CD14-positive monocyte (primary cell): Measurements from ENCODE around the gene CCDC90B. TPM values are rescaled to one million over a fixed set of nuclear protein-coding genes. Genes with fewer than 3 reads are reported as not detected.
A peak's percentile ranks its signal among the peaks of the same experiment; 100 is the strongest.

Experiments used
- DNase-seq, 3 donors: peaks; one replicate each; pipeline ENCODE4 v3.0.0-alpha.2; 2011 to 2022
- H2AFZ ChIP-seq: 2 replicates; pipeline ENCODE4 v1.6.0; 2012; ENCODE audit warnings: mild to moderate bottlenecking, low read depth, low read length, inconsistent platforms; ENCODE audit not compliant: insufficient read depth, poor library complexity, severe bottlenecking
- H3K27ac ChIP-seq, 2 donors: 1 replicate in 1 of 2; 2 replicates in 1 of 2; pipeline ENCODE4 v1.5.1; 2012 to 2013; ENCODE audit warnings: low read length in 2 of 2, control low read depth in 1 of 2, inconsistent platforms in 1 of 2, low read depth in 1 of 2, mild to moderate bottlenecking in 1 of 2
- H3K27me3 ChIP-seq, 2 donors: one replicate each; pipeline versions ENCODE4 v1.6.0 to v1.6.1; 2011 to 2013; ENCODE audit warnings: low read length in 2 of 2; ENCODE audit not compliant: control insufficient read depth in 2 of 2, insufficient read depth in 2 of 2
- H3K36me3 ChIP-seq, 2 donors: replicated peaks in 1 of 2; 1 replicate in 1 of 2; 2 replicates in 1 of 2; pipeline versions ENCODE4 v1.5.1 to v1.6.1; 2012 to 2013; ENCODE audit warnings: low read length in 2 of 2, control low read depth in 1 of 2, inconsistent platforms in 1 of 2, mild to moderate bottlenecking in 1 of 2; ENCODE audit not compliant: insufficient read depth in 2 of 2, control insufficient read depth in 1 of 2
- H3K4me1 ChIP-seq, 2 donors: 1 replicate in 1 of 2; 2 replicates in 1 of 2; pipeline versions ENCODE4 v1.5.1 to v1.6.1; 2012 to 2013; ENCODE audit warnings: low read length in 2 of 2, control low read depth in 1 of 2, inconsistent platforms in 1 of 2, mild to moderate bottlenecking in 1 of 2, moderate library complexity in 1 of 2; ENCODE audit not compliant: insufficient read depth in 2 of 2, control insufficient read depth in 1 of 2
- H3K4me2 ChIP-seq: replicated peaks from 2 replicates; pipeline ENCODE3; 2012; ENCODE audit warnings: low read length, moderate library complexity, mild to moderate bottlenecking; ENCODE audit not compliant: poor library complexity, severe bottlenecking; ENCODE audit errors: extremely low read depth
- H3K4me3 ChIP-seq, 3 experiments: fragments of 200-600 bp in 1 of 3; sonication (generic) in 1 of 3; replicated peaks in 1 of 3; 1 replicate in 2 of 3; 2 replicates in 1 of 3; pipeline ENCODE4 v1.5.1; 2011 to 2013; ENCODE audit warnings: low read length in 3 of 3, mild to moderate bottlenecking in 3 of 3, control low read depth in 2 of 3, low read depth in 2 of 3, inconsistent platforms in 1 of 3, moderate library complexity in 1 of 3
- H3K79me2 ChIP-seq: 2 replicates; pipeline ENCODE4 v1.6.0; 2012; ENCODE audit warnings: mild to moderate bottlenecking, control low read depth, inconsistent platforms, low read length, moderate library complexity; ENCODE audit not compliant: insufficient read depth
- H3K9ac ChIP-seq: 2 replicates; pipeline ENCODE4 v1.6.0; 2017; ENCODE audit warnings: low read length, mild to moderate bottlenecking; ENCODE audit not compliant: insufficient read depth, poor library complexity, severe bottlenecking
- H3K9me3 ChIP-seq, 2 donors: replicated peaks in 1 of 2; 1 replicate in 1 of 2; 2 replicates in 1 of 2; pipeline versions ENCODE4 v1.5.1 to v1.6.1; 2012 to 2013; ENCODE audit warnings: low read length in 2 of 2, control low read depth in 1 of 2; ENCODE audit not compliant: control insufficient read depth in 1 of 2, insufficient read depth in 1 of 2
- H4K20me1 ChIP-seq: 2 replicates; pipeline ENCODE4 v1.6.0; 2012; ENCODE audit warnings: mild to moderate bottlenecking, low read length, control low read depth, moderate library complexity; ENCODE audit not compliant: insufficient read depth
- H3K27ac Mint-ChIP-seq, 7 donors: one replicate each; pipeline ENCODE4 v1.8.0; 2020; ENCODE audit warnings: mild to moderate bottlenecking in 7 of 7, mixed read lengths in 7 of 7, moderate library complexity in 6 of 7, inconsistent platforms in 2 of 7
- H3K27me3 Mint-ChIP-seq, 3 donors: one replicate each; pipeline ENCODE4 v1.8.0; 2021 to 2022; ENCODE audit warnings: low read depth in 3 of 3, mild to moderate bottlenecking in 3 of 3, mixed read lengths in 3 of 3, moderate library complexity in 3 of 3, inconsistent platforms in 1 of 3
- H3K36me3 Mint-ChIP-seq, 2 donors: one replicate each; pipeline ENCODE4 v1.8.0; 2020; ENCODE audit warnings: mixed read lengths in 2 of 2, inconsistent platforms in 1 of 2, mild to moderate bottlenecking in 1 of 2
- H3K4me1 Mint-ChIP-seq: one replicate; pipeline ENCODE4 v1.8.0; 2020; ENCODE audit warnings: mild to moderate bottlenecking, mixed read lengths
- H3K4me3 Mint-ChIP-seq, 2 donors: one replicate each; pipeline ENCODE4 v1.8.0; 2020; ENCODE audit warnings: mild to moderate bottlenecking in 2 of 2, mixed read lengths in 2 of 2, moderate library complexity in 1 of 2
- H3K9me3 Mint-ChIP-seq, 7 donors: one replicate each; pipeline ENCODE4 v1.8.0; 2020 to 2022; ENCODE audit warnings: mixed read lengths in 7 of 7, mild to moderate bottlenecking in 6 of 7, moderate library complexity in 6 of 7, inconsistent platforms in 2 of 7
- CTCF ChIP-seq: fragments of 200-600 bp; IDR thresholded peaks from one replicate; pipeline ENCODE4 v1.8.0; 2022; ENCODE audit warnings: antibody characterized with exemption, mild to moderate bottlenecking
- WGBS: methylation state at CpG from one replicate; pipeline ENCODE4 v1.1.5; 2013; ENCODE audit warnings: missing lambda C conversion rate; ENCODE audit not compliant: insufficient coverage; 5-methylcytosine and 5-hydroxymethylcytosine counted together
- intact Hi-C, 2 donors: fragments of 100-400 bp; cut with micrococcal nuclease; formaldehyde crosslinking; loops; one replicate each; pipeline versions ENCODE4 v1.15.0 to v1.15.1; 2023
- polyA minus RNA-seq: library from RNA; depleted of rRNA, polyadenylated mRNA; stranded (reverse); fragments of >200 nt; gene quantifications from 2 replicates; pipeline ENCODE4 v1.2.3, GENCODE V29; 2012
- polyA plus RNA-seq, 3 donors: library from polyadenylated mRNA; depleted of rRNA in 1 of 3; unstranded in 2 of 3; stranded (reverse) in 1 of 3; fragments of 300-500 nt in 2 of 3; fragments of >200 nt in 1 of 3; fragmentation: Illumina TruSeq in 2 of 3; gene quantifications; 1 replicate in 2 of 3; 2 replicates in 1 of 3; pipeline ENCODE4 v1.2.3, GENCODE V29; 2012 to 2021
- total RNA-seq, 12 experiments: library from RNA in 1 of 12; stranded (reverse) in 1 of 12; fragments of 120-200 nt in 1 of 12; gene quantifications; one replicate each; pipeline ENCODE4 v1.2.4 and lab custom pipeline; 2013 to 2026; ENCODE audit warnings: mixed read lengths in 6 of 12, inconsistent platforms in 1 of 12

Gene CCDC90B
- 39.7 TPM for total RNA-seq (2013)
- 10 to 100 TPM; 15.3 to 46.2 (median 39.6) TPM for polyA plus RNA-seq
- polyA minus RNA-seq: 15.5 and 25.1 TPM in 2 replicates
- total RNA-seq (lab: John Stamatoyannopoulos, UW): 15.6 to 31.2 (median 22.9) reads per million in 11 experiments

GRCh38 chr11:83285771-83286528, at the start of gene CCDC90B:
Gene CCDC90B, minus strand, starts transcription at chr11:83286367. Its CDS starts 395 bp downstream, at chr11:83285972.
- Mint-ChIP-seq H3K4me3 (peak within 1 kb of the TSS; percentile 93 to 96), H3K36me3 (peaks cover 3% of the 10 kb centered on the region in 2 donors), H3K27ac (peak within 1 kb of the TSS; percentile 96 to 100 (median 100)), H3K9me3 (no peaks in the 10 kb centered on the region), H3K27me3 (peaks cover 0 to 4% (median 2%) of the 10 kb centered on the region in 3 donors), H3K4me1 (peaks cover 31% of the 10 kb centered on the region)
- no peak for TF ChIP-seq CTCF
- H3K9me3 ChIP-seq: no peaks in the 10 kb centered on the region
- H3K4me3 ChIP-seq: peak within 1 kb of the TSS; percentile 76 to 95 (median 93)
- no peaks in the 10 kb centered on the region for H4K20me1 ChIP-seq
- H3K4me2 ChIP-seq: peak within 1 kb of the TSS; percentile 93
- WGBS: under 1% methylated on average over 55 of the region's 55 CpGs
- intact Hi-C loops: loop anchor here (2.0 to 10.0 kb wide), 6 partner anchors 91 to 384 kb away; partner anchors contain the start of genes ANKRD42 (in 2 of the 2), DDIAS (in 2 of the 2), PRCP (in 2 of the 2) and PCF11 (in 1 of the 2)
- peak; percentile 94 to 96 (median 96) for DNase-seq
- peaks cover under 1 to 3% of the 10 kb centered on the region in 2 donors for H3K36me3 ChIP-seq
- H3K4me1 ChIP-seq: peaks cover 23 to 26% of the 10 kb centered on the region in 2 donors
- peak within 1 kb of the TSS; percentile 86 to 97 for H3K27ac ChIP-seq
- peak within 1 kb of the TSS; percentile 92 for H2AFZ ChIP-seq
- H3K9ac ChIP-seq: peak within 1 kb of the TSS; percentile 88
- H3K79me2 ChIP-seq: peaks cover 41% of the 10 kb centered on the region
- H3K27me3 ChIP-seq: no peaks in the 10 kb centered on the region

DNA sequence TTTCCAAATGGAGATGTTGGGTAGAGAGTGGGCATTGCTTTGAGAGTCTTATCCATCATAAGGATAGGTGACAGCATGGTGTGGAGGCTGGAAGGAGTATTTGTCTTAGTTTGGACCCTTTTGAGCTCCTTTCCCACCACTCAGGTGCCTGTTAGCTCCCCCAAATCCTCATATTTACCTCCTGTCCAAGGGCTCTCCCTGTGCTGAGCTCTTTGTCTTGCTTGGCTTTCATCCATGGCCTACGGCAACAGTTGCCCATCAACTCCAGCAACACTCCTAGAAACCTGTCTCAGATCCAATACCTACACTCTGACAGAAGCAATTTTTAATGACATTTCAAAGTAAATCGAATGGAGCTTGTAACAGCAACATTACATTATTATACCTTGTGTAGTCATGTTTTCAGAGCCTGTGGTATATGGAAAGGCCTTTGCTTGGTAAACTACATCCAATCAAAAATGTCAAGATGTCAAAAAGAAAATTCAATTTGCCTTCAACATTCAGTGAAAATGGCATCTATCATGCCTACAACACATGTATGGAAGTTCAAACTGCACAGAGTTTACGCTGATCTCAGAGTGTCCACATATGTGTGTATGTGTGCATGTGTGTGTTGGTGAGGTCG, 49.4 kb upstream of the CCDC90B start:
- no peak overlapping the region for H3K4me2 ChIP-seq
- peaks cover 0 to 4% (median 2%) of the 10 kb centered on the region in 7 donors for H3K9me3 Mint-ChIP-seq
- no peak overlapping the region for H3K9ac ChIP-seq
- peaks cover 0 to 3% (median 0%) of the 10 kb centered on the region in 3 donors for H3K27me3 Mint-ChIP-seq
- H3K27ac ChIP-seq: no peak overlapping the region
- no peak for DNase-seq
- H3K36me3 Mint-ChIP-seq: no peaks in the 10 kb centered on the region
- 100% methylated on average over 1 of the region's 4 CpGs for WGBS
- no peak overlapping the region for H3K27ac Mint-ChIP-seq
- H3K4me1 Mint-ChIP-seq: no peaks in the 10 kb centered on the region
- intact Hi-C loops: no loop called here
- TF ChIP-seq CTCF: no peak
- no peaks in the 10 kb centered on the region for H3K4me1 ChIP-seq
- H2AFZ ChIP-seq: no peak overlapping the region
- no peaks in the 10 kb centered on the region for H3K79me2 ChIP-seq
- no peak overlapping the region for H3K4me3 ChIP-seq
- no peaks in the 10 kb centered on the region for H4K20me1 ChIP-seq
- no peaks in the 10 kb centered on the region for H3K9me3 ChIP-seq
- H3K4me3 Mint-ChIP-seq: no peak overlapping the region
- H3K27me3 ChIP-seq: no peaks in the 10 kb centered on the region
- H3K36me3 ChIP-seq: no peaks in the 10 kb centered on the region
